GM20431 (cell line): Measurements from ENCODE around the gene PIK3C2G.

Source experiments
- in situ Hi-C: fragments of 300-500 bp; cut with MseI, MboI; formaldehyde crosslinking; loops from one replicate; pipeline ENCODE4 v1.15.0; 2020; ENCODE audit warnings: low sequenced_read_pairs; ENCODE audit not compliant: unreplicated experiment

The PIK3C2G gene

DNA sequence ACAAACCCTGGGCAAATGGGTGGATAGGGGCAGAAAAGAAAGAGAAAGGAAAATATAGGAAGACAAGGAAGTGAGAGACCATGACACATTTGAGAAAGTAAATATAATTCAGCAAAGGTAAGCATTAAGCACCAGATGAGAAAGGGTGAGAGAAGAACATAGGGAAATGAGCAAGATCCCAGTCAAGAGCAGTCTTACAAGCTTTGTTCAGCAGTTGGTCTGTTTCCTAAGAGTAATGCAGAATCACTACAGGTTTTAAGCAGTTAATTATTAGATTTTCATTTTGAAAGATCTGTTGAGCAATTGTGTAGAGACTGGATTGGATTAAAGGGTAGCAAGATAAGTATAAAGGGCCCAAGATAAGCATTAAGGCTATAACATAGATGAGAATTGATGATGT is 330.2 kb downstream of the PIK3C2G start:
- in situ Hi-C loops = no loop called here

DNA sequence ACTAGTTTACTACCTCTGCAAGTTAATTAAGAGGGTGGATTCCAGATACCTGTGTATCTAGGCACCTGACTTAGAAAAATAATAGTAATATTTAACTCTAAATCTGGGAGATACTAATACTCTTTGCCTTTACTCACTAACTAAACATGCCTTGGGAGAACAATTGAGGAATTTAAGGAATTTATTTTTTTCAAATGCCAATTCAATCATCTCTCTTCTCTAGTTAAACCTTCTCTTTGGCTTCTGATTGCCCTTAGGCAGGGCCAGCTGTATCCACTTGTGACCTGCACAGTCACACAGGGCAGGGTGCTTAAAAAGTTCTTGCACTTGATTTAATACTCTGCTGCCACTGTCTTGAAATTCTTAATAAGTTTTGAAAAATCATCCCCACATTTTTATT is 334.1 kb downstream of the PIK3C2G start:
- in situ Hi-C loops = no loop called here

DNA sequence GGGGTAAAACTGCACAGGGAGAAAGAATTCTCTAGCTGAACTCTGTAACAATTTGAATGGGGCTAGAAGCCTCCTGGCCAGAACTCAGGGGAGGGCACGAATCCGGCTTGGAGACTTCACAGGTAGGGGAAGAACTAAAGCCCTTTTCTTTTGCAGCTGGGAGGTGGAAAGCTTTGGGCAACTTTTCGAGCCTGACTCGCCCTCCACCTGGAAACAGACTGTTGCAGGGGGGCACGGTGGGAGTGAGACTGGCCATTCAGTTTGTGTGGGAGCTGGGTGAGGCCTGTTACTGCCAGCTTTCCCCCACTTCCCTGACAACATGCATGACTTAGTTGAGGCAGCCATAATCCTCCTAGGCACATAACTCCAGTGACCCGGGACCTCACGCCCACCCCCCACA is 340.6 kb downstream of the PIK3C2G start:
- in situ Hi-C loops = no loop called here

DNA sequence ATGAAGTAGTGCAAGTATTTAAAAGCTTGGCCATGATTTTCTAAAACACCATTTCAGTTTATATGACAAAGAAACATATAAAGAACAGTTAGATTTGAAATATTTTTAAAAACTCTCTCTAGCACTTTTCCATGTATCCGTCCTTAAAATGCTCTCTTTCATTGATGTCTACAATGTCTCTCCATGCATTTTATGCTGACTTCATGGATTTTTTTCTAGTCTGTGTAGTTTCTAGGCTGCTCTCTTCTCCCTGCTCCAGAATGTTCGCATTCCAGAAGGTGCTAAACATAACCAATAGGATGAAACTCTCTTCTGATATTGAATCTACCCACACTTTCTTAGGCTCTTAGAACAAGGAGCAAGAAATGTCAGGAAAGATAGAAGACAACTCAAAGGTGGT is 351.7 kb downstream of the PIK3C2G start:
- in situ Hi-C loops = no loop called here

- in situ Hi-C loops = no loop called here
These were observed 359.7 kb downstream of the PIK3C2G start for GRCh38 chr12:18620986-18621385.

GRCh38 chr12:18629445-18629844 is 368.1 kb downstream of the PIK3C2G start:
- in situ Hi-C loops = no loop called here

DNA sequence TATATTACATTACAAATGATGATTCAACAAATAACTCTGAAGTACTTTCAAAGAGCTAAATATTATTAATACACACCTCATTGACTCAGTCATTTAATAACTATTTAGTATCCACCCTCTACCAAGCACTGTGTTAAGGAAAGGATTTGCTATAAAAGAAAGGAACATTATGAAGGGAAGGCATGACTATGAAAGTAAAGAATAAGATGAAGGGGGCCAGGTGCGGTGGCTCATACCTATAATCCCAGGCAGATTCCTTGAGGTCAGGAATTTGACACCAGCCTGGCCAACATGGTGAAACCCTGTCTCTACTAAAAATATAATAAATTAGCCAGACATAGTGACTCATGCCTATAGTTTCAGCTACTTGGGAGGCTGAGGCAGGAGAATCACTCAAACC is 368.6 kb downstream of the PIK3C2G start:
- in situ Hi-C loops = no loop called here

- in situ Hi-C loops = no loop called here
These were observed 370.0 kb downstream of the PIK3C2G start for GRCh38 chr12:18631339-18631738.

DNA sequence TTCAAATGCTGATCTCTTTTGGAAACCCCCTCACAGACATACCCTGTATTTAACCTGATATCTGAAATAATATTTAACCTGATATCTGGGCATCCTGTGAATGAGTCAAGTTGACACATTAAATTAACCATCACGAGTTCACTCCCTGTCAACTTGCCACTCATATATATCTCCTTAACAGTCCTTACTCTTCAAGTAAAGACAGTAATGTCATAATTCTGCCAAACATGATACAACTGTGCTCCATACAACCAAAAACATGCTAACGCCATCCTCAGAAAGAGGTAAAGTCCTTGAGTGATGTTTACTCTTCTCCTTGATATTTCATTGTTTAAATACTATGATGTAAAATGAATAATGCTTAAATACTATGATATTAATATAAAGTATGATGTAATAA is 371.5 kb downstream of the PIK3C2G start:
- in situ Hi-C loops = no loop called here

GRCh38 chr12:18634382-18634781 is 373.1 kb downstream of the PIK3C2G start:
- in situ Hi-C loops = no loop called here

DNA sequence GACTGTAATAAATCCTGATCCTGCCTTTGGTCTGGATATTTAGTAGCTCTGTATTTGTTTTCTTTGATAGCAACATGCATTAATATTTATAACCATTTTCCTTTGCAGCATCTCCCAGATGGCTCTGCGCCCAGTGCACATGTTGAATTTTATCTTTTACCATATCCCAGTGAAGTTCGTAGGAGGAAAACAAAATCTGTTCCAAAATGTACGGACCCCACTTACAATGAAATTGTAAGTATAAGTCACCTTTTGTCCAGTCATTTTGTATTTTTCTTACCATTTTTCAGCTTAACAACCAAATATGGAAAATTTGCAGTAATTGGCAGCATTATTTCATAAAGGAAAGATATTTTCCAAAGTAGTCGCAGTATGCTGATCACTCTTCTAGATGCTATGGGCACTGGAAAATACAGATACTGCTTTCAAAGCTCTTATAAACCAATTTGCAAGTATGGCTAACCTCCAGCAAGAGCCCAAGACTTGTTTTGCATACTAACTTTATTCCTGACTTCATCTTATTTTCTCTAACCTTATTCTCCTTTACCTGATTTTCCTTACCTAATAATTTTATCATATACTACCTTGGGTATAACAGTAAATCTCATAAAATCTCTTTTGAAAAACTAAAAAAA is 379.1 kb downstream of the PIK3C2G start:
- in situ Hi-C loops = no loop called here

DNA sequence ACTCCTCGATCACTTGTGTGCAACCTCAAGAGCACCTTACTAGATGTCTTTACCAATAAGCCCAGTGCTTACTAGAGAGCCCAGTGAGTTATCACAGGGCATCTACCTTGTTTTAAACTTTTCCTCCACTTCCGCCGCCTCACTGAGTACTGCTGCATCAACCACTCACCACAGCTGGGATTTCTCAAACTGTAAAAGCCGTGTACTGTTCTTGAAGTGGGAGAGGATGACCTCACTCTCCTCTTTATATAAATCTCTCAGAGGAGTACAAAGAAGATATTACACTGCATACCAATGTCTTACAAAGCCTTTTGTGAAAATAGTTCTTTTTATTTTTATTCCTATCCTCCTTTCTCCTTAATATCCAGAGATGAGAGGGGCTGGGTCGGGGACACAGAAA is 382.4 kb downstream of the PIK3C2G start:
- in situ Hi-C loops = no loop called here

- in situ Hi-C loops = no loop called here
These were observed 383.2 kb downstream of the PIK3C2G start for GRCh38 chr12:18644564-18644963.

GRCh38 chr12:18646286-18646890 is 385.1 kb downstream of the PIK3C2G start:
- in situ Hi-C loops = no loop called here

DNA sequence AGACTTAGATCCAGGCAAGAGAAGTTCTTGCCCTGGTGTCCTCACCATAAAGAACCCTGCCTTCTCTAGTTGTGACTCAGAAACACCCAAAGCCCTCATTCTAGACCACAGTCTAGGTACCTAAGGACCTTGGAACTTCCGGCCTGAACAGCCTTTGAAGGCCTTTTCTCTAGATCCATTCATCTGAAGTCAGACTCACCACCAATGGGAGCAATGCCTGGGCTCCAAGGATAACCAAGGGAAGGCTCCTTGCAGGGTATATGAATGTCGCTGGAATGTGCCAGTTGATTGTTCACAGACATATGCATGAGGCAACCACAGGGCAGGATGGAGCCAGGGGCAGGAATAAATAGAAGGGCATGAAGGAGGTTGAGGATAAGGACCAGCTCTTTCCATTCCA is 390.2 kb downstream of the PIK3C2G start:
- in situ Hi-C loops = no loop called here

GRCh38 chr12:18652596-18652995 is 391.3 kb downstream of the PIK3C2G start:
- in situ Hi-C loops = no loop called here

- in situ Hi-C loops = no loop called here
These were observed 392.1 kb downstream of the PIK3C2G start for GRCh38 chr12:18653465-18653864.

DNA sequence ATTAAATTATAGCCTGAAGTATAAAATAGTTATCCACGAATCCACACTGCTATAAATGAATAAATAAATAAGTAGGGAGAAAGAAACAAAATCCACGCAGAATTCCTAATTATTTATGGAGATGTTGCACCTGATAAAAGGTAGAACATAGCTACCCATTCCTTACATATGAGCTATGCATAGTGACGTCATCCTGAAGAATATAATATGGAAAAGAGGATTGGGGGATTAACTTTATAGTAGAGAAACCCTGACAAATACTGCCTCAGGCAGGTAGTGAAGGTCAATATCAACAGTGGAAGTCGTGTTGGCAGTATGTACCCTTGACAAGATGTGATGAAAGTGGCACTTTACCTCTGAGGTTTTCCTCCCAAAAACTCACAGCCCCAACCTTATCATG is 394.0 kb downstream of the PIK3C2G start:
- in situ Hi-C loops = no loop called here

GRCh38 chr12:18658179-18658578 is 396.9 kb downstream of the PIK3C2G start:
- in situ Hi-C loops = no loop called here

DNA sequence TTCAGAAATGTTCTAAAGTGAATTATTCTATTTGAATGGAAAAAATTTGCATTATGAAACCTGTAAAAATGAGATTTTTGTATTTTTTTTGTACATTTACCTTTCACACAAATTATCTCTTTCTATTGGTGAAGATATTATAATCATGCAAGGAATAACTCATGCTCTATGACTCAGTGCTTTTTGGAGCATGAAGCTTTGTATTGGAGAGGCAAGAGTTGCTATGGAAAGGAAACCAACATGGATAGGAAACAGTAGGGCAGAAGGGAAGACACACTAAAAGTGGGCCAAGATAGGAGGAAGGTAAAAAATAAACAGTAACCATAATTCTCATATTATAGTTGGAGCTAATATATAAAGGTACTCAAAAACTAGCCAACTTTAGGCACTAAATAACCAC is 397.5 kb downstream of the PIK3C2G start:
- in situ Hi-C loops = no loop called here

- in situ Hi-C loops = no loop called here
These were observed 414.8 kb downstream of the PIK3C2G start for GRCh38 chr12:18676141-18676540.

DNA sequence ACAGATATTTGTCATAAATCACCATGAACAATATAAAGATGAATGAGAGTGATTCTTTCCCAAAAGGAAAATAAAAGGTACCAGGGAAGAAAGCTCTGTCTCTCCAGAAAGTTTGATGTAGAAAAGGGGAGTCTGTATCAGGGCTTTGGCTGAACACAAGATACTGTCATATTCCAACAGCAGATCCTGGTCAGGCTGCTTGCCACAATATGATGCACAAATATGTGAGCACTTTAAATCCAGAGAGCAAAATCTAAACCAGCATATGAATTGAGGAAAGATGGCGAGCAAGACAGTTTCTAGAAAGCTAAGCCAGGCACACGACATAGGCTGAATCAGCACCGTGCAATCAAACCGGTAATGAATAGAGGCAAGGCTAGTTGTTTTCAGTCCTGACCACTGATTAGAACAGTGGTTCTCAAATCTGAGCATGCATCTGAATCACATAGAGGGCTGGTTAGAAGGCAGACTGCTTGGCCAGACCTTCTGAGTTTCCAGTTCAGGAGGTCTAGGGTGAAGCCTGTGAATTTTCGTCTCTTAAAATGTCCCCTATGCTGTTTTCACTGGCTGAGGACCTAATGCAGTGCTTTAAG is 415.8 kb downstream of the PIK3C2G start:
- in situ Hi-C loops = no loop called here
